NCI-H526 (cell line): ENCODE measurements around the gene TMEM125.

ENCODE experiments used
- DNase-seq, 2 experiments: peaks; one replicate each; lab custom pipeline; 2025; lab: John Stamatoyannopoulos, UW

Gene TMEM125

DNA sequence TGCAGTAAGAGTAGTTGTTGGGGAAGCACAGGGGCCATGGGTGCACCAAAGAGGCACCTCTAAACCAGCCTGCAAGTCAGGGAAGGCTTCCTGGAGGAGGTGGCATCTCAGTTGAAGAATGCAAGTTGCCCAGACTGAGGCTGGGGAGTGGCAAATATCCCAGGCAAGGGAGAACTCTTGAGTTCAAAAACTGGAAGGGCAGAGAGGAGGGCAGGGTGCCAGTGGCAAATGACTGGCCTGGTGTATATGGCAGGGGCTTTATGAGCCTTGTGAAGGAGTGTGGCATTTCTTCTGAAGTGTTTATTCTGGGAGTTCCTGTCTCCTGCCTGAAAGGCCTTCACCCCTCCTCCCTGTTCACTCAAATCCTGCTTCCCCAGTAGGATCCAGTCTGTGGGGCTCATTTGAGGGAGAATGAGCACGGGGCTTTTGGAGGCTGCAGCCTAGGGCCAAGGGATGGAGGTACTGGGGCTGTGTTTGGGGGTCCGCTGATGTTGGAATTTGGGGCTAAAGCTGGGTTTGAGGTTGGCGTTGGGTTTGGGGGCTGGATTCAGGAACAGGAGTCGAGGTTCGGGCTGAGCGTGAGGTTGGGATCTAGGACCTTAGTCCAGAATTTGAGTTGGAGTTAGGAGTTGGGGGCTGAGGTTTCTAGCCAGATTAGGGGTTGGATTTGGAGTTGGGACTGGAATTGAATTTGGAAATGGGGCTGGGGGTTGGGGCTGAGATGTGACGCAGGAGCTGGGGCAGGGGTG is at the start of gene TMEM125:
Gene TMEM125, plus strand, starts transcription at position 357 of the 749 bp plus-strand sequence. CDS start 2,740 bp downstream, outside the sequence.
- no peak for DNase-seq

GRCh38 chr1:43220905-43221778 is 48.6 kb upstream of the TMEM125 start:
- DNase-seq, result no peak

DNA sequence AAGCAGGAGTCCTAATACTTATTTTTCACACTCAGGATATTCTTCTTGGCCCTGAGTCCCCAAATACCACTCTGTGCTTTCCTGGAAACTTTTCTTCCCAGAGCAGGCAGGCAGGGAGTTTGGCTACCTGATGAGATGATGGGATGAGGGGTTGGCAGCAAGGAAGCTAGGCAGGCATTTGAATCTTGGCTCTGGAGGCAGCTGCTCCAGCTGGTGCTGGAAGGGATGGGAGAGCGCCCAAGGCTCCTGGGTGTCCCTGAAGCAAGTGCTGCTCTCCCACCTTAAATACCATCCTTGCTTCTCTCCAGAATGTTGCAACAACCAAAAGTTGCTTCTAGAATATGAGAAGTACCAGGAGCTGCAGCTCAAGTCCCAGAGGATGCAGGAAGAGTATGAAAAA is 48.0 kb upstream of the TMEM125 start:
- DNase-seq, result no peak

- no peak for DNase-seq
Observed at GRCh38 chr1:43222879-43223278, 46.9 kb upstream of the TMEM125 start.

GRCh38 chr1:43225168-43225567 is 44.6 kb upstream of the TMEM125 start:
- peak; percentile 29 to 42 for DNase-seq

- DNase-seq, result peak; percentile 58 to 94
Observed at GRCh38 chr1:43227143-43227764, 42.5 kb upstream of the TMEM125 start.

- peak in 1 of 2 experiments; percentile 22 for DNase-seq
Observed at GRCh38 chr1:43229826-43230780, 39.7 kb upstream of the TMEM125 start.

GRCh38 chr1:43232074-43232473 is 37.7 kb upstream of the TMEM125 start:
- DNase-seq, result no peak

DNA sequence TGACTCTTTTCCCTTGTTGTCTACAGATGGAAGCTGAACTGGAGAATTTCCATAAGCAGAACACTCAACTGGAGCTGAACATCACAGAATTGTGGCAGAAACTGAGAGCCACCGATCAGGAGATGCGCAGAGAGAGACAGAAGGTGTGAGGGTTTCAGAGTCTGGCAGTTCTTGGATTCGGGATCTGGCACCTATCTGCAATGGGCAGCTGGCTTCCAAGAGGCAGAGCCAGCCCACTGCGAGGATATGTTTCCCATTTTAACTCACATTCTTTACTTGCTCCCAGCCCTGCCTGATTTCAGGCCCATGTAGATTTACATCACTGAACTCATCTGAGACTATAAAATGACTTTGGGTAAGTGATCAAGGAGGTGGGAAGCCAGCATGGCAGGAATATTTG is 37.3 kb upstream of the TMEM125 start:
- no peak for DNase-seq

GRCh38 chr1:43233631-43234030 is 36.2 kb upstream of the TMEM125 start:
- no peak for DNase-seq

- no peak for DNase-seq
Observed at GRCh38 chr1:43234267-43234666, 35.5 kb upstream of the TMEM125 start.

- DNase-seq, result no peak
Observed at GRCh38 chr1:43235040-43235439, 34.7 kb upstream of the TMEM125 start.

GRCh38 chr1:43235451-43236121 is 34.2 kb upstream of the TMEM125 start:
- DNase-seq, result no peak

GRCh38 chr1:43237121-43237520 is 32.7 kb upstream of the TMEM125 start:
- DNase-seq, result peak; percentile 45 to 51

DNA sequence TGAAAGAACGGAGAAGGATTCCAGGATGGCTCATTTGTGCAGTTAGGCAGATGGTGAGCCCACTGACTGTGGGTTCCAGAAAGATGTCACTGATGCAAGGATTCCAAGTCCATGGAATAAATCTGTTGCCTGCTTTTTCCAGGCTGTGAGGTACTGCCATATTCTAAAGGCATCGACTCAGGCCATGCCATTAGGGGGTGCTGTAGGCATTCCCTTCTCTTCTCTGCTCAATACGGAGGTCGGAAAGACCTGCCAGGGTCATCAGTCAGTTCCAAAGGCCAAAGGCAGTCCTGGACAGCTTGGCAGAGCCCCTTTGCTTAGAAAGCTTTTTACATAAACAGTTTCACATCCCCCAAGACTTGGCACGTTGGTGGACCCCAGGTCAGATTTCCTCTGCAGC is 31.7 kb upstream of the TMEM125 start:
- peak; percentile 70 to 93 for DNase-seq

GRCh38 chr1:43238991-43239469 is 30.8 kb upstream of the TMEM125 start:
- no peak for DNase-seq

GRCh38 chr1:43239484-43239883 is 30.3 kb upstream of the TMEM125 start:
- DNase-seq, result no peak

DNA sequence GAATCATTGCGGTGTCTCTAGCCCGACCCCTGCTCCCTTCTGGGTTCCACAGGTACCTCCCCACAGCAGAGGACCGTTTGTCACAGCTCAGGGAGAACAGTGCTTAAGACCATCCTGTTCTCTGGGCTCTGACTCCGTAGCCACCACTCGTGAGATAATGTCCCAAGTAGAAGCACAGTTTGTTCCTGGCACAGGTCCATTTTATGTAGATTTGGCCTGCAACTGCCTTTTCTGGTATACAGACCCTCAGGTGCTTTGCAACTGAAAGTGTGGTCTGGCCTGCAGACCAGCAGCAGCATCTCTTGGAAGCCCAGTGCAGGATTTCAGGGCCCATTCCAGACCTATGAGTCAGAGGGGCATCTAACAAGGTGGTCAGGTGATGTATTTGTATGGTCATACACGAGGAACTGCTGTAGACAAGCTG is 28.4 kb upstream of the TMEM125 start:
- no peak for DNase-seq

DNA sequence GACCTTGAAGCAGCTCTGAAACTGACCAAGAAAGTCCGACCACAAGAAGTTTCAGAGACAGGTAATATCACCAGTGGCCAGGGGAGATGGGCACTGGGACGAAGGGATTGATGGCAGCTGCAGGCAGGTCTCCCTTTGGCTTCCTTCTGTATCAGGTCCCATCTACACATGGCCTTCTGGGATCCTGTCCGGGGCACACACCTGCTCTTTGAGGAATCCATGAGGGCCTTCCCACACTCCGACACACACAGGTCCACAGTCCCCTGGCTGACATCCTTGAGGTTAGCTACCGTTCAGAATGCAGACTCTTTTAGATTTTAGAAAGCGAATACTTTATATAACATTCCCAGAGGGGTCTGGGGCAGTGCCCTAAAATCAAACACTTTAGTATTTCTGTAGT is 26.5 kb upstream of the TMEM125 start:
- DNase-seq, result no peak

DNA sequence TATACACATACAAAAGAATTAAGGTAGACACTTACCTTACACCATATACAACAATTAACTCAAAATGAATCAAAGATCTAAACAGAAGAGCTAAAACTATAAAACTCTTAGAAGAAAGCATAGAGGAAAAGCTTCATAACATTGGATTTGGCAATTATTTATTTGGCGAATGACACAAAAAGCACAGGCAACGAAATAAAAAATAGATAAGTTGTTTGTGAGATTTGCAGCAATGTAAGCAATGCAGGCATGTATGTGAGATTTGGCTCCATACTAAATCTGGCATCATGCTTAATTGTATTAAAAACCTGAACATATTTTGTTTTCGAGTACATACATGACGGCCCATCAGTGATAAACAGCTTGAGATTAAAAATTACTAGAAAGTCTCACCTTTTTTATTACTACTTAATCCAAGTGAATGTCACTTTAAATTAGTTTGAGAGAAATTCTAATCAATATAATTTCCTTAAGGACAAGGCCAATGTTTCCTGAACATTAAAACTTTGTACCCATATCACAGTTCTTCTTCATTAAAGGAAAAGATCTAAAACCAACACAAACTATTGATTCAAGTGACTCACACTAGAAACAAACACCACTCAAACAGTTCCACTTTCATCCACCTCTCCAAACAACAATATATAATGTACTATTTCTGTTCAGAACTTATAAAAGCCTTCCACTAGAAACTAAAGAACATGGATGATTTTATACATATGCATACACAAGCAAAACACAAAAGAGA is 23.1 kb upstream of the TMEM125 start:
- no peak for DNase-seq
